Activated naive CD4-positive, alpha-beta T cell treated with Interleukin-2 at 50 U/mL for 16 hours (primary cell): ENCODE results near the gene FXYD1.
A peak's percentile ranks its signal among the peaks of the same experiment; 100 is the strongest.

Experiments used
- DNase-seq: peaks from one replicate; pipeline ENCODE4 v3.0.0-alpha.2; 2020

The FXYD1 gene

DNA sequence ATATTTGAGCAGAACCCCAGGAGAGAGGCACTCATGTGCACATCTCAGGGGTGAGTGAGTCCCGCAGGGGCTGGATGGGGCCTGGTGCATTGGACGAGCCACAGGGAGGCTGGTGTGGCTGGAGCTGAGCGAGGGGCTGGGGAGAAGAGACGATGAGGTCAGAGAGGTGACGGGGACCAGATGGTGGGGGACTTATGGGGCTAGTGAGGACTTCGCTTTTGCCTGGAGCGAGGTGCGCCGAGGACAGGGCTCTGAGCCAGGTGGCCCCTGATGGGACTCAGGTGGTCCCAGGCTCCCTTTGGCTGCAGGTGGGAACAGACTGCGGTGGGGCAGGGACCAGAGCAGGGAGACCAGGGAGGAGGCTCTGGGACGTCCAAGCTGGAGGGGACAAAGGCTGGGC lies 29.9 kb upstream of the FXYD1 start:
- DNase-seq, result no peak

DNA sequence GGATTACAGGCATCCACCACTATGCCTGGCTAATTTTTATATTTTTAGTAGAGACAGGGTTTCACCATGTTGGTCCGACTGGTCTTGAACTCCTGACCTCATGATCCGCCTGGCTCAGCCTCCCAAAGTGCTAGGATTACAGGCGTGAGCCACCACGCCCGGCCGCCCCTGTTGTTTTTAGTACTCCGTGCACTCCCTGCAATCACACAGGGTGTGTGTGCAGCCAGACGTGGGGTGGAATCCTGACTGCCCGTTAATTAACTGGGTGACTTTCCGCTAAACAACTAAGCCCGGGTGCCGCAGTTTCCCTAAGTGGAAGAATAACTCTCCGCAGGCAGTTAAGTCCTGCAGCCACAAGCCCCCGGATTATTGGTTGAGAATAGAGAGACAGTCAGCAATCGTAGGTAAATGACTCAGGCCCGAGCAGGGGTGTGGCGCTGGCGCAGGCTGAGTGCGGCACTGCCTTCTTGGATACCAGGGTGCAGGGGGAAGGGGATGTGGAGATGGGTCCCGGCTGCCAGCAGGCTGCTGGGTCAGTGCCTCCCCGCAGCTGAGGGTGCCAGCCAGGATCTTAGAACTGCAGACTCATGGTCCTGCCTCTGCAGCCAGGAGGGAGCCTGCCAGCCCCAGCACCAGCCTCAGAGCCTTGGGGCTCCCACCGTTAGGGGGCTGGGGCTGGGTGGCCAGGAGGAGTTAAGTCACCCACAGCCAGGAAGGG lies 29.1 kb upstream of the FXYD1 start:
- DNase-seq, result no peak

DNA sequence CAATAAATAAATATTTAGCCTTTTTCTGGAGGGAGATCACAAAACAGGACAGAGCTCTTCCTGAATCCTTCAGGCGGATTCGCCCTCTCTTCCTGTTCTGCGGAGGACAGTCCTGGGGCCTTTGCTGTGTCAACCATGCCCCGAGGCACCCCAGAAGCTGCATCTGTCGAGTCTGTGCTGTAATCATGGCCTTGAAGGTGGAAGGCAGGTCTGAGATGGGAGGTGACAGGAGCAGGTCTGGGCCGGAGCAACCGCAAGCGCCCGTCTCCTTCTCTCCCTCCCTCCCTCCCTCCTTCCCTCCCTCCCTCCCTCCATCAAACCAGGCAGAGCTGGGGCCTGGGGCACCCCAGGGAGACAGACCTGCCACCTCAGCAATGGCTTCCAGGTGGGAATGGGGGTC lies 27.6 kb upstream of the FXYD1 start:
- no peak for DNase-seq

DNA sequence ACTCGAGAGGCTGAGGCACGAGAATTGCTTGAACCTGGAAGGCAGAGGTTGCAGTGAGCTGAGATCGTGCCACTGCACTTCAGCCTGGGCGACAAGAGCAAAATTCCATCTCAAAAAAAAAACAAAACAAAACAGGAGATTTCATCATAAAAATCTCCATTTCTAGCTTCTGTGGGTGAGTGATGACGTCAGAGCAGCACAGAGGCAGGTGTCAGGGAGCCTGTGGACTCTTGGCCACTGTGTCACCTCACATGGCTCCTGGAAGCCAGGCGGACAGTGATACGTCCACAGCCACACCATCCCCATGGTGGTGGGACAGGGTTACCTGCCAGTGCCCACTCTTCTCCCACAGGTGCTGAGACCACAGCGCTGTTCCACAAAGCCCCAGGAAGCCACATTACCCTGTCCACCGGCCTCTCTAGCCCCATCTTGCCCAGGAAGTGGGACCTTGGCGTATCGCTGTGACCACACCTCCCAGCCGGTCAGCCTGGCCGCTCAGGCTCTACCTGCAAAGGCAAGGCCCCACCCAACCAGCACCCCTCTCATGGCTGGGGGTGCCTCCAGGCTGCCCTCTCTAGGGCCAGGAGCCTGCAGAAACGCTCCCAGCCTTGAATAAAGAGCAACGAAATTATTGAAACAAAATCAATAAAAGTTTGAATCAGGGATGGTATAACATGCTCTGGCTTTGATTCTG lies 25.5 kb upstream of the FXYD1 start:
- no peak for DNase-seq

DNA sequence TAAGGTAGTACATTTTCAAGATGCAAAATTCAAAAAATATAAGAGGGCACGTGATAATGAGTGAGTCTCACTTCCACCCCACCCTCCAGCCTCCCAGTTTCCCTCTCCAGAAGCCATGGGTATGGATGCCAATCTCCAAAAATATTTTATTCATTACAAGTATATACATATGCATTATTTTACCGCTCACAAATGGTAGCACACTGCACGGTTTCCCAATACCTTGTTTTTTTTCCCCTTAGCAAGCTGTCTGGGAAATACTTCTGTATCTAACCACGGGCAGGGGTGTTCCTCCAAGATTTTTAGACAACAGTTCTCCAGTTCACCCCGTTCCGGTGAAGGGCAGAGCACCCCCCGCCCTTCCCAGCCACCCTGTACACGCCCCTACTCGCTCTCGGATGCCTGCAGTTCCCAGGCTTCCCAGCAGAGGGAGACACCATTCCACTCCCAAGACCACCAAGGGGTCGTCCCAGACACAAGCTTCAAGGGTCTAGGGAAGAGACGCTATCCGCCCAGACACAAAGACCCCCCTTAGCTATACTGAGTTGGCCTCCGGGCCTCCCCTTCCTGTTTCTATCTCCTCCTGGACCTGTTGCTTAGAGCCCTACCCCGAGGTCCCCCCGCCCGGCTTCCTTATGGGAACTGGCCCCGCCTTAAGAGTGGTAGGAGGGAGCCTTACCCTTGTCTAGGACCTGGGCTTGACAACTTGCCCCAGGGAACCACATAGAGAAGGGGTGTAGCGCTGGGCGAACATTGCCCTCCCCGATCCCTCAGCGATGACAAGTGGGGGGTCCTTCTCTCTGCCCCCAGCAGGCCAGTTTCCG lies 24.1 kb upstream of the FXYD1 start:
- DNase-seq, result peak; percentile 71

DNA sequence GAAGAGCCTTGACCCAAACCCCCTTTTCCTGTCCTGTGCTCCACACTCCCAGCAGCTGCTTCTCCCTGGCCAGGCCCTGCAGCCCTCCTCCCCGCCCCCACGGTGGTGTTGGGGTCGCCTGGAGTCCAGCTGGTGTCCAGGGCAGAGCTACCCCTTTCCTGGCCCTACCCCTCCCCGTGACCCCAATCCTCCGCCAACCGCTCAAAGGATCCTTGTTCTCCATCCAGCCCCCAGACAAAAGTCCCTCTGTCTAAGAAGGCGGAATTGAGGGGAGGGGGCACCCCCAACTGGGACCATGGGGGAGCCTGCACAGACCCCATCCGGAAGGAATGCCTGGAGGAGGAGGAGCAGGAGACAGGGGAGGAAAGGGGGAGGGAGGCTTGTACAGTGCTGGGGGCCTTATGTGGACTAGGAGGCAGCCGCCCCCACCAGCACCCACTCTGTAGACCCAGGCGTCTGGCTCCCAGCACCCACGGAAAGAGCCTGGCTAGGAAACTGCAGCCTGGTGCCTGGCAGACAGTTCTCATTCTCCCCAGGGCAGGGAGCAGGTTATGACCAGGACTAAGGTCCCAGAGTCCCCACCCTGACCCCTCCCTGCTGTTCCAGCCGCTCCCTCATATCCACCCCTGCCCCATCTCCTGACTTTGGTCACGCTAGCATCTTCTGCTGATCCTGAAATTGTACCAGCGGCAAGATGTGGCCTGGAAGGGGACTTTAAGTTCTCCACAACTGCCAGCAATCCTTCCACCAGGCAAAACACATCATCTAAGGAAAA lies 23.3 kb upstream of the FXYD1 start, which contains the start of gene FXYD3:
TSS of gene FXYD3 (plus strand) at position 647 of the 775 bp plus-strand sequence. CDS start 3,554 bp downstream, outside the sequence.
- no peak for DNase-seq

DNA sequence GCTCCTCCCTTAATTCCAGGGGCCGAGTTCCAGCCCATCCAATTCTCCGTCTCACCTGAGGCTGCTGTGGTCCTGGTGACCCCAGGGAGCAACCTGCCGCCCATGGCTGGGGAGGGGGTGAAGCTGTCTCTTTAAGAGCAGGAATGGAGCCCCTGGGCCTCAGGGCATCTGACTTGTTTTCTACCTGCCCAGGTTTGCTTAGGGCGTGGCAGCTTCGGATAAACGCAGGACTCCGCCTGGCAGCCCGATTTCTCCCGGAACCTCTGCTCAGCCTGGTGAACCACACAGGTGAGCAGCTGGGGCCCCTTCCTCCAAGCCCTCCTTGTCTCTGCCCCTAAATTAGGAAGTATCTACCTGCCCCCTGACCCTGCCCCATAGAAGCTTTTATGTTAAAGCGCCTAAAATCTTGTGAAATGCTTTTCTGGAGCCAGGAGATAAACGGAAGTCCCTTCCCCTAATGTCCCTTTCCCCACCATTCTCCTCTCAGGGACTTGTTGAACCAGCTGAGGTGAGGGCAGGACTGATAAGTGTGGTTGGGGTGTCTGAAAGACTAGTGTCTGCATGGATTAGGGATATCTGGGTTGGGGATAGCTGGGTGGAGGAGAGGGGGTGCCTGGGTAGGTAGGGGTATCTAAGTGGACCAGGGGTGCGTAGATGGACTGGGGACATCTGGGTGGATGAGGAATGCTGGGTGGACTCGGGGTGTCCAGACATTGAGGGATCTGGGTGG lies 22.4 kb upstream of the FXYD1 start:
- no peak for DNase-seq

DNA sequence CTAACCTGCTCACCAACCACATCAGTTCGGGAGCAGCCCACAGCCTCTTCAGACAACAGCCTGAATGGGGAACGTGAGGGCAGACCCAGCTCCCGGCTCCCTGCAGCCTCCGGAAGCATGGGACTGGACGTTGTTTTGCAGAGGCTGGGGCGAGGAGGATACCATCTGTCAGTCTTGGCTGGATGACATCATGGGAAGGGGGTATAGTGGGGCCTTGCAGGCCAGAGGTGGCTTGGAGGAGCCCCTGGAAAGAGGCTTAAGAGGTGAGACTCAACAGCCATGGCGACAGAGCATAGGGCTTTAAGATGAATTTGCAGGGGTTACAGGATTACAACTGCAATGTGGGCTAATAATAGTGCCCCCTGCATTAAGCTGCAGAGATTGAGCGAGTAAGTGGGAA lies 21.5 kb upstream of the FXYD1 start:
- DNase-seq, result no peak

DNA sequence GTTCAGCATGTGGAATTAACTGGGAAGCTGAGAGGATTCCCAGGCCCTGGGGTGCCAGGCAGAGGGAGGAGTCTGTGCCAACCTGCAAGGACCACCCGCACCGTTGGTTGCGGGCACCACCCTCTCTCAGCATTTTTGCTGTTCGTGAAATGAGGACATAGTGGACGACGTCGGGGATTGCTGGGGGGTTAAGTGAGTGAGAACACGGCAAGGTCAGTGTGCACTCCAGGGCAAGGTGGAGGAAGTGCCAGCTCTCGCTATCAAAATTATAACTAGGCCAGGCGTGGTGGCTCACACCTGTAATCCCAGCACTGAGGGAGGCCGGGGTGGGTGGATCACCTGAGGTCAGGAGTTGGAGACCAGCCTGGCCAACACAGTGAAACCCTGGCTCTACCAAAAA lies 20.8 kb upstream of the FXYD1 start:
- DNase-seq, result no peak

DNA sequence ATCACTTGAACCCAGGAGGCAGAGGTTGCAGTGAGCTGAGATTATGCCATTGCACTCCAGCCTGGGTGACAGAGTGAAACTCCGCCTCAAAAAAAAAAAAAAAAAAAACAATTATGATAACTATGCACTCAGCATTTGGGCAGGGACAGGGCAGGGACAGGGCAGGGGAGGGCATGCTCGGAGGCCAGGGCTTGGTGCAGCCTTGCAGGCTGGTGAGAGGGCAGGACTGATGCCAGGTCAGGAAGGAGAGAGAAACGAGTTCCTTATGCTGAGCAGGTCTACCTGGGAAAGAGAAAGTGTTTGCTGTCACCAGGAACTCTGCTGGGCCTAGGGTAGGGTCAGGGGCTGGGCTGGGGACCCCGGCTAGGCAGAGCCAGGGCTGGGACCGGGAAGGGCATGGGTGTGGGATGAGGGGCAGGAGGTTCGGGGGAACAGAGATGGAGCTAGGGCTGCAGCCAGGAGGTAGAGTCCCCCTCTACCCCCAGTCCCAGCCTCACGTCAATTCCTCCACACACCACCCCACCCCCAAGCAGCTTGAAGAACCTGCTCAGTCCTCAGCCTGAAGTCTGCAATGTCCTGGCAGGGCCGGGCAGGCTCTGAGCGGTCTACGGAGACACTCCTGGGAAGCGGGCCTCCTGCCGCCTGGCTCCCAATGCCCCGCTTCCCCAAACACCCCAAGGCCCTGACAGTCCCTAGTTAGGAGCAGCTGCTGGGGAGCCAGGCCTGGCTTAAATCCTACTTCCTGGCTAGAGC lies 20.2 kb upstream of the FXYD1 start:
- DNase-seq, result no peak

DNA sequence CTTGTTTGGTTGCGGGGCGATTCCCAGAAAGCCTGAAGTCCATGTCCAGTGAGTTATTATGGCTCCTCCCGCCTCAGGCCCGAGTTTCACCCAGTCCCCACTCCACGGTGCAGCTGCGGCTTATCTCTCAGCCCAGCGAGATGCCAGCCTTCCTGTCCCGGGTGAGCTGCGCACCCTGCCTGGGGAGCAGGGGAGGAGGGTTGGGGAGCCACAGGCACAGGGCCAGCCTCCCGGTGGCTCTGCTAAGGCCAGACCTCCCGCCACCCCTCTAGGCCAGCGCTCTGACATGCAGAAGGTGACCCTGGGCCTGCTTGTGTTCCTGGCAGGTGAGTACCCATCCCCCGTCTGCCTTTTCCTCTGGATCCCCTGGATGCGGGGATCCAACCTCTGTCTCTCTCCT lies 19.5 kb upstream of the FXYD1 start:
- no peak for DNase-seq

DNA sequence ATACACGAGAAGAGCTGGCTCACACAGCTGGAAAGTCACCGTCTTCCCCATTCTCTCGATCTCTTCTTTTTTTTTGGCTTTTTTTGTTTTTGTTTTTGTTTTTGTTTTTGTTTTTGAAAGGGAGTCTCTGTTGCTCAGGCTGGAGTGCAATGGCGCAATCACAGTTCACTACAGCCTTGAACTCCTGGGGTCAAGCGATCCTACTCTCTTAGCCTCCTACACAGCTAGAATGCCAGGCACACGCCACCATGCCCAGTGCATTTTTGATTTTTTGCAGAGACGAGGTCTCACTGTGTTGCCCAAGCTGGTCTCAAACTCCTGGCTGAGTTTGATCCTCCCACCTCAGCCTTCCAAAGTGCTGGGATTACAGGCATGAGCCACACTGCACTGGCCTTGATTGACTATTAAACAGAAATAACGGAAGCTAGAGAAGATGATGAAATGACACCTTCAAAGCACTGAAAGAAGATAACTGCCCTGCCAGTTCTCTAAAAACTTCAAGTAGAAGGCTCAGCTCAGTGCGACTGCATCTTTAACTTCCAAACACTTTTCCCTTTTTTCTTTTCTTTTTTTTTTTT lies 19.0 kb upstream of the FXYD1 start:
- no peak for DNase-seq

DNA sequence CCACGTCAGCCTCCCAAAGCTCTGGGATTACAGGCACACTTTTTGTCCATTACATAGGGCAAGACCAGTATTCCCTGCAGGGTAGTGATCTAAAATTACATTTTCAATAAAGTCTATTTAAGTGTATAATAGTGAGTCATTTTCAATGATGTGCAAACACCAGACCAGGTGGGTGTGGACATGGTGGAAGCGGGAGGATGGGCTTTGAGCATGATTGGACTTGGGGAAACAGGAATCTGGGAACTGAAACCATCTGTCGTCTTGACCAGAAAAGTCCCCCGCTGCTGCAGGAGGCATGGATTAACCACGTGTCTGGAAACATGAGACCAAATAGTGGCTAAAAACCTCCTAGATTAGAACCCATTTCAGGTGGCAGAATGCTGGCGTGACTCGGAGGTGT lies 18.1 kb upstream of the FXYD1 start:
- DNase-seq, result no peak

DNA sequence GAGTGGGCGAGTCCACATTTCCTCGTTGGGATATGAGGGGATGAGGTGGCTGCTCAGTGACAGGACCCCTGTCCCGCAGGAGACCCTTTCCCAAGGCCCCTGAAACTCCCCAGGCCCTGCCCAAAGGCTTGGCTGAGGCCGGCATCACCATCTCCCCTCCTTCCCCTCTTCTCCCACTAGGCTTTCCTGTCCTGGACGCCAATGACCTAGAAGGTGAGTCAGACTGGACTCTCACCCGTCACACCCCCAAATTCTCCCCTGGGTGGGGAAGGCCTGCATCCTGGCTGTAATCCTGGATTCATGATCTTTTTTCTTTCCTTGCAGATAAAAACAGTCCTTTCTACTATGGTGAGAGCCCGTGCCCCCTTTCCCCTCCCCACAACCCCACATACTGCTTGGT lies 17.7 kb upstream of the FXYD1 start:
- no peak for DNase-seq

DNA sequence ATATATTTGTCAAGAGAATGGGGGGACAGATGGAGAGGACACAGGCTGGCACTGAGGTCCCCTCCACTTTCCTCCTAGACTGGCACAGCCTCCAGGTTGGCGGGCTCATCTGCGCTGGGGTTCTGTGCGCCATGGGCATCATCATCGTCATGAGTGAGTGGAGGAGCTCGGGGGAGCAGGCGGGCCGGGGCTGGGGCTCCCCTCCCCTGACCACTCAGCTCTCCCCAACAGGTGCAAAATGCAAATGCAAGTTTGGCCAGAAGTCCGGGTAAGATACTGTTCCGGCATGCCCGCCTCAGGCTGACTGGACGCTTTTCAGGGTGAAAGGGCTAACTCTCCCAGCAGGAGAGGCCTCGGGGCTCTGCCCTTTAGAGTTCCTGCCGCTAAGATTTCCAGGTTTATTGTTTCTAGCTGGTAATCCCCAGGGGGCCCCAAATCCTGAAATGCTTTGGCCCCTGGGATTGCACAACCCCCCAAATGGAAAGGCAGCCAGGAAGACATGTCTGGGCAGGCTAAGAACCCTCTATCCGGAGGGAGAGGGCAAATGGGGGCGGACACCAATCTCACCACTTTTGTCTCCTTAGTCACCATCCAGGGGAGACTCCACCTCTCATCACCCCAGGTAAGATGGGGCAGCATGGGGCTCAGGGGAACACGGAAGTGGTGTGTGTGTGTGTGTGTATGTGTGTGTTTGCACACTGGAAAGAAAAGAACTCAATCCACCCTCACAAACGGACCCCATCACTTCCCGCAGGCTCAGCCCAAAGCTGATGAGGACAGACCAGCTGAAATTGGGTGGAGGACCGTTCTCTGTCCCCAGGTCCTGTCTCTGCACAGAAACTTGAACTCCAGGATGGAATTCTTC lies 15.7 kb upstream of the FXYD1 start:
- DNase-seq, result no peak

DNA sequence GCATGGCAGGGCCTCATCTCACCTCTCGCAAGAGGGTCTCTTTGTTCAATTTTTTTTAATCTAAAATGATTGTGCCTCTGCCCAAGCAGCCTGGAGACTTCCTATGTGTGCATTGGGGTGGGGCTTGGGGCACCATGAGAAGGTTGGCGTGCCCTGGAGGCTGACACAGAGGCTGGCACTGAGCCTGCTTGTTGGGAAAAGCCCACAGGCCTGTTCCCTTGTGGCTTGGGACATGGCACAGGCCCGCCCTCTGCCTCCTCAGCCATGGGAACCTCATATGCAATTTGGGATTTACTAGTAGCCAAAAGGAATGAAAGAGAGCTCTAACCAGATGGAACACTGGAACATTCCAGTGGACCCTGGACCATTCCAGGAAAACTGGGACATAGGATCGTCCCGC lies 15.1 kb upstream of the FXYD1 start:
- no peak for DNase-seq

DNA sequence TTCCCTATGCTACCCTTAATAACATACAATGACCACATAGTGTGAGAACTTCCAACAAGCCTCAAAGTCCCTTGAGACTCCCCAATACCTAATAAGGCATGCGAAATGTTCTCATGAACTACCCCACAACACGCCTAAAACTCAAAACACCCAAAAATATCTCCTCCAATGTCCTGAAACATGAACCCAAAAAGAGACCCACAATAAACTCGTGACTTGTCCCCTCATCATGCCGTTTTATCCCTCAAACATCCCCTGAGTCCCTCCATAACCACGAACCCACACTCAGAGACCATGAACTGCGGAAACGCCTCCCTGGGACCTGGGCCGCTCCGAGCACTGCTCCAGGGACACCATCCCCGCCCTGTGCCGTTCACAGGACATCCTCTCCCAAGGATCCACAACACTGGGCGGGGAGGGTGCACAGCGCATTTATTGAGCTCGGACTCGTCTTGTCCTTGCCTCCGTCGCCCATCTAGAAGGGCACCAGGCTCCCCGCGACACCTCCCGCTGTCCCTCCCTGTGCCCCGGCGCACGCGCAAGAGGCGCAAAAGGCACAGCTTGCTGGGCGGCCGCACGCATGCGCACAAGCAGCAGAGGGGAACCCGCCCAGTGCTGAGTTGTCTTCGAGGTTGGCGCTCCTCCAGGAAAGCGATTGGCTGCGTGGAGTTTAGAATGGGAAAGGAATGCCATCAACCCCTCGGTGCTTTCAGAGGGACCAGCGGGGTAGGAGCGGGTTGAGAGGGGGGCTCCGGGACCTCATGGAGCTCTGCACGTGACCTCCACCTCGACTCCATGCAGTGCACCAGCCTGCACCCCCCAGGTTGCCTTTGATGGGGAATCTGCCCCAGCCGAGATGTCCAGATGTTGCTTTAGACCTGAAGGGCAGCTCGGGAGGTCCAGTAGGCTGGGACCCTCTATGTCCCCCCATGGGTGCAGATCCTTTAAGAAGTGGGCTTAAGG lies 14.2 kb upstream of the FXYD1 start:
- DNase-seq, result peak; percentile 88

DNA sequence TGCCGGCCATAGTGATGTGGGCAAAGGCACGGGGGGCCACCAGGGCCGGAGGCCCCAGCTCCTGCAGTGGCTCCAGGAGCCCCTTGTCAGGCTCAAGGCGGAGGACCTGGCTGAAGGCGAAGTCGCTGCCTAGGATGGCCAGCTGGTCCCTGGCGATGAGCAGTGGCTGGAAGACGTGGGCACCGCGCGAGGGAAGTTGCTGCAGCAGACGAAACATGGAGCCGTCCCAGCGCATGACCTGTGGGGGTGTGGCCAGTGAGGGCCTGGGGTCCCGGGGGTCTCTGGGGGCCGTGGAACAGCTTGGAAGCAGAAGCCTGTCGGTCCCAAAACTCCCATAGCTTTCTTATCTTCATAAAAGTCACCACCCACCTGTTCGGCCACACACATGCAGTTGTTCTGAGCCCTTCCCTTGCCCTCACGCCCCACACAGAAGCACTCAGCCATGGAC lies 13.3 kb upstream of the FXYD1 start:
- no peak for DNase-seq
